ENCODE measurements around the gene CXCL5.
A peak's percentile ranks its signal among the peaks of the same experiment; 100 is the strongest.
"Not testable (repeated sequence)": the region's sequence is repeated elsewhere in the genome, so short reads cannot be mapped to it uniquely, and the experiment has no call there.

CXCL5 gene

DNA sequence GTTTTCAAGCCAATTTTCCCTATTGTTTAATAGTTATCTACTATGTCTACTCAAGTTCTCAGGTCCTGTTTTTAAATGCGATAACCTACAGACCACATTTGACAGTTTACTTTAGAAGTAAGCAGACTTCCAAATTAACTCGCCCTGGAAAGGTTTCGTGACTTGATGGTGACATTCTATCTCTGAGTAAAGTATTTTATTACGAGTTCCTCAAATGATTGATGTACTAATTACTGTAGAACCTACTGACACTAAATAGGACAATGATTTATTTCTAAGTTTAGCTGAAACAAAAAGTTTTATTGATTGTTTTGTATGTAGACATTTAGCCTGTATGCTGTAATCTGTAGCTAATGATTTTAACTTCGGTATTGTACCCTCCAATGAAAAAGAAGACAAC lies 8.5 kb downstream of the CXCL5 start:
- peaks cover 4% of the 10 kb centered on the region for H3K4me1 ChIP-seq (ENCODE audit: control insufficient read depth, insufficient read depth, low read length)
- H3K9me3 ChIP-seq (replicated peaks; ENCODE audit: low read length), result no peaks in the 10 kb centered on the region
- no peak overlapping the region for H3K4me2 ChIP-seq (ENCODE audit: low read length)
- H3K36me3 ChIP-seq (ENCODE audit: insufficient read depth, low read length), result no peaks in the 10 kb centered on the region
- no peak overlapping the region for H3K9ac ChIP-seq (ENCODE audit: low read depth, low read length)
- no peak overlapping the region for H3K4me3 ChIP-seq (ENCODE audit: low read length)
- H3K27me3 ChIP-seq (ENCODE audit: control insufficient read depth, insufficient read depth, low read length), result no peaks in the 10 kb centered on the region

DNA sequence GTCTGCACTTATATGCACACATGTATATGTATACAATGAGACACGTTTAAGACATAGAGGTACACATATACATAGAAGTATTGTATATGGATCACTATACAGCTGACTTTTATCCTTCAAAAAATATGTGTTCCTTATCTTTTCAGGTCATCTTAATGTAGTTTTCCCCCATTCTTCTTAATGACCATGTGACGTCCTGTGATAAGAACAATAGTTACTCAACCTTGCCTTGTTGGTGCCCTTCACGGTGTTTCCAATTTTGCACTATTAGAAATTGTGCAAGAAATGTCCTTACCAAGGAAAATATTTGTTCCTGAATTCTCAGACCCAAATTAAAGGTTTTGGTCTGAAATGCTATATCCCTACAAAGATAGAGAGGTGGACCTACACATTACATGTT lies 9.4 kb downstream of the CXCL5 start:
- Histone ChIP-seq H3K4me1 (ENCODE audit: control insufficient read depth, insufficient read depth, low read length) (peaks cover 5% of the 10 kb centered on the region), H3K9me3 (replicated peaks; ENCODE audit: low read length) (no peaks in the 10 kb centered on the region), H3K4me3 (ENCODE audit: low read length) (no peak overlapping the region), H3K36me3 (ENCODE audit: insufficient read depth, low read length) (no peaks in the 10 kb centered on the region), H3K9ac (ENCODE audit: low read depth, low read length) (no peak overlapping the region), H3K4me2 (ENCODE audit: low read length) (no peak overlapping the region), H3K27me3 (ENCODE audit: control insufficient read depth, insufficient read depth, low read length) (no peaks in the 10 kb centered on the region)

GRCh38 chr4:73988061-73988460 lies 10.4 kb downstream of the CXCL5 start, which contains the start of gene PPBP:
TSS of gene PPBP (minus strand) at chr4:73988190. CDS start at chr4:73988103, 87 bp downstream.
- no peaks in the 10 kb centered on the region for H3K36me3 ChIP-seq (ENCODE audit: insufficient read depth, low read length)

GRCh38 chr4:73985528-73985852 lies 13.0 kb downstream of the CXCL5 start:
- H3K27me3 ChIP-seq (ENCODE audit: control insufficient read depth, insufficient read depth, low read length), result no peaks in the 10 kb centered on the region
- peaks cover 21% of the 10 kb centered on the region for H3K4me1 ChIP-seq (ENCODE audit: control insufficient read depth, insufficient read depth, low read length)
- H3K4me2 ChIP-seq (ENCODE audit: low read length), result no peak overlapping the region
- H3K36me3 ChIP-seq (ENCODE audit: insufficient read depth, low read length), result no peaks in the 10 kb centered on the region
- H3K4me3 ChIP-seq (ENCODE audit: low read length), result no peak overlapping the region
- no peak overlapping the region for H3K9ac ChIP-seq (ENCODE audit: low read depth, low read length)
- no peaks in the 10 kb centered on the region for H3K9me3 ChIP-seq (replicated peaks; ENCODE audit: low read length)

More at GRCh38 chr4:73988061-73988460, 10.4 kb downstream of the CXCL5 start, which contains the start of gene PPBP:
- Histone ChIP-seq H3K27me3 (ENCODE audit: control insufficient read depth, insufficient read depth, low read length) (no peaks in the 10 kb centered on the region), H3K4me1 (ENCODE audit: control insufficient read depth, insufficient read depth, low read length) (peaks cover 5% of the 10 kb centered on the region), H3K9ac (ENCODE audit: low read depth, low read length) (no peak within 1 kb of the TSS), H3K4me3 (ENCODE audit: low read length) (no peak within 1 kb of the TSS), H3K4me2 (ENCODE audit: low read length) (no peak within 1 kb of the TSS), H3K9me3 (replicated peaks; ENCODE audit: low read length) (no peaks in the 10 kb centered on the region)

DNA sequence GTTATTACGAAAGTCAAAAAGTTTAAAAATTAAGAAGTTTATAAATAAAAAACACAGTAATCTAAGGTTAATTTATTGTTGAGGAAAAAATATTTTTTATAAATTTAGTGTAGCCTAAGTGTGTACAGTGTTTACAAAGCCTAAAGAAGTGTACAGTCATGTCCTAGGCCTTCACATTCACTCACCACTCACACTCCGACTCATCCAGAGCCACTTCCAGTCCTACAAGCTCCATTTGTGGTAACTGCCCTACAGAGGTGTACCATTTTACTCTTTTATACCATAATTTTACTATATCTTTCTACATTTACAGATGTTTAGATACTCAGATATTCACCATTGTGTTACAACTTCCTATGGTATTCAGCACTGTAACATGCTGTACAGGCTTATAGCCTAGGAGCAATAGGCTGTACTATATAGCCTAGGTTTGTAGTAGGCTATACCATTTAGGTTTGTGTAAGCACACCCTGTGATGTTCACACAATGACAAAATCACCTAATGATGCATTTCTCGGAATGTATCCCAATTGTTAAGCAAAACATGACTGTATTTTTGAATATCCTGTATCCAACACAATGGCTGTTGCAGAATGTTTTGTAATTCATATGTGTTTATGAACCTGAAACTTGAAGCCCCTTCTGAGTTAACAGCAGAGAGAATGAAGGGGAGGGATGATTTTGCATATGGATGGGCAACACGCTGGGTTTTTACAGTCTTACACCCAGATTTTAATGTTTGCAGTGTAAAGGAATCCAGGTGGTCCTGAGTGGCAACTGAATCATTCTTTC lies 13.5 kb downstream of the CXCL5 start:
- Histone ChIP-seq H3K4me1 (ENCODE audit: control insufficient read depth, insufficient read depth, low read length) (peaks cover 26% of the 10 kb centered on the region), H3K9me3 (replicated peaks; ENCODE audit: low read length) (no peaks in the 10 kb centered on the region), H3K27me3 (ENCODE audit: control insufficient read depth, insufficient read depth, low read length) (no peaks in the 10 kb centered on the region), H3K36me3 (ENCODE audit: insufficient read depth, low read length) (no peaks in the 10 kb centered on the region), H3K4me2 (ENCODE audit: low read length) (no peak overlapping the region), H3K4me3 (ENCODE audit: low read length) (no peak overlapping the region), H3K9ac (ENCODE audit: low read depth, low read length) (no peak overlapping the region)

GRCh38 chr4:73981175-73981574 lies 17.3 kb downstream of the CXCL5 start:
- not testable (repeated sequence) for H3K9me3 ChIP-seq (replicated peaks; ENCODE audit: low read length); H3K36me3 ChIP-seq (ENCODE audit: insufficient read depth, low read length); H3K27me3 ChIP-seq (ENCODE audit: control insufficient read depth, insufficient read depth, low read length)
- Histone ChIP-seq H3K4me3 (ENCODE audit: low read length) (peak overlapping the region; percentile 62), H3K4me1 (ENCODE audit: control insufficient read depth, insufficient read depth, low read length) (peaks cover 60% of the 10 kb centered on the region), H3K4me2 (ENCODE audit: low read length) (peak overlapping the region; percentile 74), H3K9ac (ENCODE audit: low read depth, low read length) (peak overlapping the region; percentile 80)

GRCh38 chr4:73979407-73979957 lies 19.0 kb downstream of the CXCL5 start:
- Histone ChIP-seq H3K4me2 (ENCODE audit: low read length) (peak overlapping the region; percentile 58), H3K4me1 (ENCODE audit: control insufficient read depth, insufficient read depth, low read length) (peaks cover 55% of the 10 kb centered on the region), H3K9ac (ENCODE audit: low read depth, low read length) (peak overlapping the region; percentile 78), H3K4me3 (ENCODE audit: low read length) (no peak overlapping the region), H3K27me3 (ENCODE audit: control insufficient read depth, insufficient read depth, low read length) (no peaks in the 10 kb centered on the region), H3K9me3 (replicated peaks; ENCODE audit: low read length) (no peaks in the 10 kb centered on the region), H3K36me3 (ENCODE audit: insufficient read depth, low read length) (no peaks in the 10 kb centered on the region)

- Histone ChIP-seq H3K36me3 (ENCODE audit: insufficient read depth, low read length) (no peaks in the 10 kb centered on the region), H3K4me2 (ENCODE audit: low read length) (peak overlapping the region; percentile 58), H3K27me3 (ENCODE audit: control insufficient read depth, insufficient read depth, low read length) (no peaks in the 10 kb centered on the region), H3K4me3 (ENCODE audit: low read length) (no peak overlapping the region), H3K4me1 (ENCODE audit: control insufficient read depth, insufficient read depth, low read length) (peaks cover 55% of the 10 kb centered on the region), H3K9ac (ENCODE audit: low read depth, low read length) (peak overlapping the region; percentile 78), H3K9me3 (replicated peaks; ENCODE audit: low read length) (no peaks in the 10 kb centered on the region)
Measured at GRCh38 chr4:73978886-73979285, 19.6 kb downstream of the CXCL5 start.

- no peak overlapping the region for H3K9ac ChIP-seq (ENCODE audit: low read depth, low read length)
- no peaks in the 10 kb centered on the region for H3K36me3 ChIP-seq (ENCODE audit: insufficient read depth, low read length)
- H3K4me3 ChIP-seq (ENCODE audit: low read length), result no peak overlapping the region
- peaks cover 48% of the 10 kb centered on the region for H3K4me1 ChIP-seq (ENCODE audit: control insufficient read depth, insufficient read depth, low read length)
- no peak overlapping the region for H3K4me2 ChIP-seq (ENCODE audit: low read length)
- H3K9me3 ChIP-seq (replicated peaks; ENCODE audit: low read length), result no peaks in the 10 kb centered on the region
- H3K27me3 ChIP-seq (ENCODE audit: control insufficient read depth, insufficient read depth, low read length), result no peaks in the 10 kb centered on the region
Measured at GRCh38 chr4:73976716-73977115, 21.8 kb downstream of the CXCL5 start.

DNA sequence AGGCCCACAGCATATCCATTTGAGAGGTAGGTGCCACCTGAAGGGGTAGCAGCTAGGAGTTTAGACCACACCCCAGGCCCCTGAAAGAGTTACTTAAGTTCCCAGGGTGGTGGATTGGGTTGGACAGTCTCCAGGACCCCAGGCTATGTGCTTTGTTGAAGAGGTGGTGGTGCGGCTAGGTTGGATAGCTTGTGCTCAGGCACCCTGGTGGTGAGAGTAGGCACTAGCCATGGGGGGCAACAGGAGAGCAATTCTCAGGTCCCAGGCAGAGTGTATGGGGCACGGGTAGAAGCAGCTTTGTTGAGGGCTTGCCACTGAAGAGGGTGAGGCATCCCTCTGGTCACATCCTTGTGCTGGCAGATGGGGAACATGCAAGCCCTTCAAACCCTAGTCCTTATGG lies 22.3 kb downstream of the CXCL5 start:
- Histone ChIP-seq H3K4me3 (ENCODE audit: low read length) (no peak overlapping the region), H3K4me1 (ENCODE audit: control insufficient read depth, insufficient read depth, low read length) (peaks cover 43% of the 10 kb centered on the region), H3K36me3 (ENCODE audit: insufficient read depth, low read length) (no peaks in the 10 kb centered on the region), H3K9me3 (replicated peaks; ENCODE audit: low read length) (no peaks in the 10 kb centered on the region), H3K9ac (ENCODE audit: low read depth, low read length) (no peak overlapping the region), H3K4me2 (ENCODE audit: low read length) (no peak overlapping the region), H3K27me3 (ENCODE audit: control insufficient read depth, insufficient read depth, low read length) (no peaks in the 10 kb centered on the region)

- Histone ChIP-seq H3K9ac (ENCODE audit: low read depth, low read length) (no peak overlapping the region), H3K36me3 (ENCODE audit: insufficient read depth, low read length) (no peaks in the 10 kb centered on the region), H3K4me2 (ENCODE audit: low read length) (no peak overlapping the region), H3K4me1 (ENCODE audit: control insufficient read depth, insufficient read depth, low read length) (peaks cover 28% of the 10 kb centered on the region), H3K27me3 (ENCODE audit: control insufficient read depth, insufficient read depth, low read length) (no peaks in the 10 kb centered on the region), H3K4me3 (ENCODE audit: low read length) (no peak overlapping the region), H3K9me3 (replicated peaks; ENCODE audit: low read length) (no peaks in the 10 kb centered on the region)
Measured at GRCh38 chr4:73974352-73974751, 24.1 kb downstream of the CXCL5 start.

DNA sequence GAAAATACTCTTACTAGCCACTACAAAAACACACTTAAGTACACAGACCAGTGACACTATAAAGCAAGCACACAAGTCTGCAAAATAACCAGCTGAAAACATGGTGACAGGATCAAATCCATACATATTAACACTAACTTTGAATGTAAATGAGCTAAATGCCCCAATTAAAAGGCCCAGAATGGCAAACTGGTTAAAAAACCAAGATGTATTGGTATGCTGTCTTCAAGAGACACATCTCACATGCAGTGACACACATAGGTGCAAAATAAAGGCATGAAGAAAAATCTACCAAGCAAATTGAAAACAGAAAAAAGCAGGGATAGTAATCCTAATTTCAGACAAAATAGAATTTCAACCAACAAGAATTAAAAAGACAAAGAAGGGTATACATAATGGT lies 27.5 kb downstream of the CXCL5 start:
- no peaks in the 10 kb centered on the region for H3K4me1 ChIP-seq (ENCODE audit: control insufficient read depth, insufficient read depth, low read length)
- no peak overlapping the region for H3K4me3 ChIP-seq (ENCODE audit: low read length)
- H3K4me2 ChIP-seq (ENCODE audit: low read length), result no peak overlapping the region
- H3K9ac ChIP-seq (ENCODE audit: low read depth, low read length), result no peak overlapping the region
- no peaks in the 10 kb centered on the region for H3K27me3 ChIP-seq (ENCODE audit: control insufficient read depth, insufficient read depth, low read length)
- H3K9me3 ChIP-seq (replicated peaks; ENCODE audit: low read length), result no peaks in the 10 kb centered on the region
- H3K36me3 ChIP-seq (ENCODE audit: insufficient read depth, low read length), result no peaks in the 10 kb centered on the region
